ENCODE data around the gene AHI1. TPM values are rescaled to one million over a fixed set of nuclear protein-coding genes. Genes with fewer than 3 reads are reported as not detected.
"Not testable (repeated sequence)": the region's sequence is repeated elsewhere in the genome, so short reads cannot be mapped to it uniquely, and the experiment has no call there.

Gene AHI1
- polyA plus RNA-seq, 1 experiment: 29.0 TPM

- Histone ChIP-seq H3K9me3 (ENCODE audit: control insufficient read depth, insufficient read depth, low read length) (no peaks in the 10 kb centered on the region), H3K27ac (ENCODE audit: low read depth, low read length) (no peak overlapping the region), H3K27me3 (ENCODE audit: control insufficient read depth, insufficient read depth, low read length) (no peaks in the 10 kb centered on the region), H3K4me3 (ENCODE audit: low read depth, low read length) (no peak overlapping the region)
- CTCF ChIA-PET: no interaction called here
- no peak for TF ChIP-seq CTCF (IDR thresholded peaks at IDR 0.05; ENCODE audit: low read depth, low read length)
- POLR2A ChIA-PET: no interaction called here
- no peak for DNase-seq (ENCODE audit: low read depth, low spot score)
Measured at GRCh38 chr6:135346747-135347146, 150.8 kb downstream of the AHI1 start.

GRCh38 chr6:135344526-135344925 lies 153.0 kb downstream of the AHI1 start:
- CTCF ChIA-PET: no interaction called here
- Histone ChIP-seq H3K27me3 (ENCODE audit: control insufficient read depth, insufficient read depth, low read length) (no peaks in the 10 kb centered on the region), H3K4me3 (ENCODE audit: low read depth, low read length) (no peak overlapping the region), H3K27ac (ENCODE audit: low read depth, low read length) (no peak overlapping the region), H3K9me3 (ENCODE audit: control insufficient read depth, insufficient read depth, low read length) (no peaks in the 10 kb centered on the region)
- POLR2A ChIA-PET: no interaction called here
- TF ChIP-seq CTCF (IDR thresholded peaks at IDR 0.05; ENCODE audit: low read depth, low read length): no peak
- DNase-seq (ENCODE audit: low read depth, low spot score): no peak

- CTCF ChIA-PET; H3K27me3 ChIP-seq (ENCODE audit: control insufficient read depth, insufficient read depth, low read length); POLR2A ChIA-PET; DNase-seq (ENCODE audit: low read depth, low spot score); H3K9me3 ChIP-seq (ENCODE audit: control insufficient read depth, insufficient read depth, low read length); H3K27ac ChIP-seq (ENCODE audit: low read depth, low read length); H3K4me3 ChIP-seq (ENCODE audit: low read depth, low read length): not testable (repeated sequence)
Measured at GRCh38 chr6:135339920-135340319, 157.6 kb downstream of the AHI1 start.

GRCh38 chr6:135334169-135334568 lies 163.4 kb downstream of the AHI1 start:
- POLR2A ChIA-PET: no interaction called here
- CTCF ChIA-PET: no interaction called here
- H3K27ac ChIP-seq (ENCODE audit: low read depth, low read length): no peak overlapping the region
- DNase-seq (ENCODE audit: low read depth, low spot score): no peak
- H3K9me3 ChIP-seq (ENCODE audit: control insufficient read depth, insufficient read depth, low read length): no peaks in the 10 kb centered on the region
- H3K4me3 ChIP-seq (ENCODE audit: low read depth, low read length): no peak overlapping the region
- H3K27me3 ChIP-seq (ENCODE audit: control insufficient read depth, insufficient read depth, low read length): no peaks in the 10 kb centered on the region
- TF ChIP-seq CTCF (IDR thresholded peaks at IDR 0.05; ENCODE audit: low read depth, low read length): no peak

GRCh38 chr6:135331002-135331401 lies 166.5 kb downstream of the AHI1 start:
- no peak overlapping the region for H3K4me3 ChIP-seq (ENCODE audit: low read depth, low read length)
- H3K27ac ChIP-seq (ENCODE audit: low read depth, low read length): no peak overlapping the region
- ChIA-PET CTCF (no interaction called here), POLR2A (no interaction called here)
- DNase-seq (ENCODE audit: low read depth, low spot score): no peak
- H3K27me3 ChIP-seq (ENCODE audit: control insufficient read depth, insufficient read depth, low read length): no peaks in the 10 kb centered on the region
- no peak for TF ChIP-seq CTCF (IDR thresholded peaks at IDR 0.05; ENCODE audit: low read depth, low read length)
- H3K9me3 ChIP-seq (ENCODE audit: control insufficient read depth, insufficient read depth, low read length): no peaks in the 10 kb centered on the region
